Keratinocyte (primary cell): ENCODE results near the gene TMPRSS13. TPM values are rescaled to one million over a fixed set of nuclear protein-coding genes. Genes with fewer than 3 reads are reported as not detected.

Experiments
- DNase-seq: peaks from one replicate; pipeline ENCODE4 v3.0.0-alpha.2; 2011; ENCODE audit warnings: low read depth, missing footprints, low spot score
- FAIRE-seq: peaks from 2 replicates; lab custom pipeline; 2011; peaks lifted over from hg19 to GRCh38; lab: Jason Lieb, UNC
- H2AFZ ChIP-seq: 2 replicates; pipeline ENCODE4 v1.6.0; 2012; ENCODE audit warnings: low read length, control low read depth, inconsistent platforms; ENCODE audit not compliant: control insufficient read depth
- H3K27ac ChIP-seq: 2 replicates; pipeline ENCODE4 v1.5.1; 2011; ENCODE audit warnings: low read length; ENCODE audit not compliant: control insufficient read depth, insufficient read depth
- H3K27me3 ChIP-seq: 3 replicates; pipeline ENCODE4 v1.6.0; 2011; ENCODE audit warnings: low read length; ENCODE audit not compliant: control insufficient read depth, insufficient read depth; ENCODE audit errors: extremely low read depth
- H3K36me3 ChIP-seq, 2 experiments: 2 replicates in 1 of 2; 3 replicates in 1 of 2; pipeline ENCODE4 v1.5.1; 2011; ENCODE audit warnings: low read length in 2 of 2, mild to moderate bottlenecking in 1 of 2; ENCODE audit not compliant: control insufficient read depth in 2 of 2, insufficient read depth in 2 of 2; ENCODE audit errors: extremely low read depth in 1 of 2
- H3K4me1 ChIP-seq: 3 replicates; pipeline ENCODE4 v1.5.1; 2011; ENCODE audit warnings: low read length; ENCODE audit not compliant: control insufficient read depth, insufficient read depth; ENCODE audit errors: extremely low read depth
- H3K4me2 ChIP-seq: 3 replicates; pipeline ENCODE4 v1.6.0; 2011; ENCODE audit warnings: low read depth, low read length; ENCODE audit not compliant: control insufficient read depth, insufficient read depth; ENCODE audit errors: extremely low read depth
- H3K4me3 ChIP-seq, 3 experiments: fragments of 200-600 bp in 1 of 3; sonication (generic) in 1 of 3; 2 replicates in 2 of 3; 3 replicates in 1 of 3; pipeline ENCODE4 v1.5.1; 2011 to 2016; ENCODE audit warnings: low read length in 3 of 3, mild to moderate bottlenecking in 3 of 3, control low read depth in 2 of 3, inconsistent platforms in 1 of 3, low read depth in 1 of 3, mixed read lengths in 1 of 3, mixed run types in 1 of 3, moderate library complexity in 1 of 3; ENCODE audit not compliant: control insufficient read depth in 2 of 3, insufficient read depth in 2 of 3; ENCODE audit errors: extremely low read depth in 1 of 3
- H3K79me2 ChIP-seq: 2 replicates; pipeline ENCODE4 v1.6.0; 2012; ENCODE audit warnings: low read length; ENCODE audit not compliant: control insufficient read depth, insufficient read depth
- H3K9ac ChIP-seq: 3 replicates; pipeline ENCODE4 v1.6.0; 2011; ENCODE audit warnings: low read length; ENCODE audit not compliant: control insufficient read depth, insufficient read depth; ENCODE audit errors: extremely low read depth
- H3K9me1 ChIP-seq: 3 replicates; pipeline ENCODE4 v1.6.0; 2011; ENCODE audit warnings: low read length; ENCODE audit not compliant: control insufficient read depth, insufficient read depth; ENCODE audit errors: extremely low read depth
- H3K9me3 ChIP-seq: 2 replicates; pipeline ENCODE4 v1.5.1; 2012; ENCODE audit warnings: low read depth, low read length; ENCODE audit not compliant: control insufficient read depth
- H4K20me1 ChIP-seq: 3 replicates; pipeline ENCODE4 v1.6.0; 2011; ENCODE audit warnings: low read length; ENCODE audit not compliant: control insufficient read depth, insufficient read depth; ENCODE audit errors: extremely low read depth
- EZH2 ChIP-seq: IDR thresholded peaks from one replicate; pipeline ENCODE4 v1.6.1; 2012; ENCODE audit warnings: inconsistent platforms, mild to moderate bottlenecking, low read length, moderate library complexity
- dilution Hi-C: fragments of 300-500 bp; cut with MboI; formaldehyde crosslinking; loops from one replicate; pipeline ENCODE4 v1.7.0; 2020; ENCODE audit warnings: low sequenced_read_pairs; ENCODE audit not compliant: extremely low pct_ligation_motif_present
- polyA plus RNA-seq, 5 experiments: library from polyadenylated mRNA; depleted of rRNA in 3 of 5; stranded (reverse) in 3 of 5; stranded (forward) in 1 of 5; unstranded in 1 of 5; fragments of >200 nt; gene quantifications; 1 replicate in 1 of 5; 2 replicates in 3 of 5; 3 replicates in 1 of 5; pipeline versions ENCODE4 v1.2.1 to v1.2.3, GENCODE V29; 2011 to 2012; ENCODE audit warnings: missing spikeins in 2 of 5, low read depth in 1 of 5, low replicate concordance in 1 of 5
- TF ChIP-seq, protein P1 (sequence below), 3 experiments: IDR thresholded peaks in 1 of 3; conservative IDR thresholded peaks in 1 of 3; optimal IDR thresholded peaks in 1 of 3; 2 replicates in 2 of 3; 3 replicates in 1 of 3; pipeline versions ENCODE3 to v1.5.1; 2011; ENCODE audit warnings: low read length in 3 of 3, mild to moderate bottlenecking in 3 of 3, moderate library complexity in 2 of 3, control low read depth in 1 of 3, inconsistent platforms in 1 of 3; ENCODE audit not compliant: insufficient read depth in 2 of 3; ENCODE audit errors: extremely low read depth in 1 of 3

TMPRSS13 gene
- polyA plus RNA-seq, 1 donor (not counting 4 experiments of a cell fraction or from before 2014, with no cell fraction given): 1.8 TPM

DNA sequence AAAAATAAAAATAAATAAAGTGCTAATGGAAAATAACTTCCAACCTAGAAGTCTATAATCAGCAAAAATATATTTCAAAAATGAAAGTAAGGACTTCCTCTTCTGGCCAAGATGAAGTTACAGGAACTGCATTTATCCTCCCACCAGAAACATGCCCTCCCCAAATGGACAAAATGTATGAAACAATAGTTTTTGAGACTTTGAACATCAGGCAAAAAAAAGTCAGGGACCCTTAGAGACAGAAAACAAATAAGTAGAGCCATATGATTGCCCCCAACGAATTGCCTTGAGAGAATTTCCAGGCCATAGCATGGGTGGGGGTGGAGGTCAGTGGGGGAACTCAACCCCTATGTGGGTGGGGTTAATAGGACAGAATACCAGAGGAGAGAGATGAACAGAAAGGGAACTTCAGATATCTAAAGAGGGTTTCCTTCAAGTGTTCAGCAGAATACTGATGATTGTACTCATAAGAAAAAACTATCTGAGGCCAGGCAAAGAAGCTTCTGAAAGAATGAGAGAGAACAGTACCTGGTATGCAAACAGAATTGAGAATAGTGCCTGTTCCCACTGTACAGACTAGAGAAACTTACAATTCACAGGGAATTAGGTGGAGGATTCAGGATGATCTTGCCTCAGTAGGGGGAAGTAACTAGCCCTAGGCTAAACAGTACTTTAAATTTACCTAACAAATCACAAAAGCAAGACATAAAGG is 30.4 kb upstream of the TMPRSS13 start:
- no peaks in the 10 kb centered on the region for H3K4me1 ChIP-seq
- no peaks in the 10 kb centered on the region for H3K36me3 ChIP-seq
- H3K9ac ChIP-seq: no peak overlapping the region
- H3K4me2 ChIP-seq: no peak overlapping the region
- H3K27me3 ChIP-seq: no peaks in the 10 kb centered on the region
- no peak overlapping the region for H2AFZ ChIP-seq
- no peaks in the 10 kb centered on the region for H3K9me3 ChIP-seq
- H3K79me2 ChIP-seq: no peaks in the 10 kb centered on the region
- TF ChIP-seq, protein P1, sequence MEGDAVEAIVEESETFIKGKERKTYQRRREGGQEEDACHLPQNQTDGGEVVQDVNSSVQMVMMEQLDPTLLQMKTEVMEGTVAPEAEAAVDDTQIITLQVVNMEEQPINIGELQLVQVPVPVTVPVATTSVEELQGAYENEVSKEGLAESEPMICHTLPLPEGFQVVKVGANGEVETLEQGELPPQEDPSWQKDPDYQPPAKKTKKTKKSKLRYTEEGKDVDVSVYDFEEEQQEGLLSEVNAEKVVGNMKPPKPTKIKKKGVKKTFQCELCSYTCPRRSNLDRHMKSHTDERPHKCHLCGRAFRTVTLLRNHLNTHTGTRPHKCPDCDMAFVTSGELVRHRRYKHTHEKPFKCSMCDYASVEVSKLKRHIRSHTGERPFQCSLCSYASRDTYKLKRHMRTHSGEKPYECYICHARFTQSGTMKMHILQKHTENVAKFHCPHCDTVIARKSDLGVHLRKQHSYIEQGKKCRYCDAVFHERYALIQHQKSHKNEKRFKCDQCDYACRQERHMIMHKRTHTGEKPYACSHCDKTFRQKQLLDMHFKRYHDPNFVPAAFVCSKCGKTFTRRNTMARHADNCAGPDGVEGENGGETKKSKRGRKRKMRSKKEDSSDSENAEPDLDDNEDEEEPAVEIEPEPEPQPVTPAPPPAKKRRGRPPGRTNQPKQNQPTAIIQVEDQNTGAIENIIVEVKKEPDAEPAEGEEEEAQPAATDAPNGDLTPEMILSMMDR (optimal IDR thresholded peaks at IDR 0.05 in 1 of 3, IDR thresholded peaks at IDR 0.05 in 1 of 3, conservative IDR thresholded peaks at IDR 0.05 in 1 of 3; ENCODE audit: extremely low read depth in 1 of 3, insufficient read depth in 2 of 3, low read length in 3 of 3): no peak
- TF ChIP-seq EZH2: no peak
- FAIRE-seq: no peak
- dilution Hi-C loops: no loop called here
- no peak for DNase-seq
- no peaks in the 10 kb centered on the region for H4K20me1 ChIP-seq
- no peaks in the 10 kb centered on the region for H3K9me1 ChIP-seq
- no peak overlapping the region for H3K4me3 ChIP-seq
- no peak overlapping the region for H3K27ac ChIP-seq

DNA sequence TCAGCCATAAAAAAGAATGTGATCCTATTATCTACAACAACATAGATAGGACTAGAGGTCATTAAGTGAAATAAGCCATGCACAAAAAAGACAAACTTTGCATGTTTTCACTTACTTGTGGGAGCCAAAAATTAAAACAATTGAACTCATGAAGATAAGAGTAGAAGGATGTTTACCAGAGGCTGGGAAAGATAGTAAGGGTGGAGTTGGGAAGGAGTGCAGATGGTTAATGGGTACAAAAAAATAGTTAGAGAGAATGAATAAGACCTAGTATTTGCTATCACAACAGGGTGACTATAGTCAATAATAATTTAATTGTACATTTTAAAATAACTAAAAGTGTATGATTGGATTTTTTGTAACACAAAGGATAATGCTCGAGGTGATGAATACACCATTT is 29.7 kb upstream of the TMPRSS13 start:
- no peak for FAIRE-seq
- H3K27me3 ChIP-seq: no peaks in the 10 kb centered on the region

More for the DNA sequence above, 29.7 kb upstream of the TMPRSS13 start:
- Histone ChIP-seq H3K9me1 (no peaks in the 10 kb centered on the region), H3K4me2 (no peak overlapping the region), H3K4me3 (no peak overlapping the region), H3K36me3 (no peaks in the 10 kb centered on the region), H2AFZ (no peak overlapping the region), H3K9me3 (no peaks in the 10 kb centered on the region), H4K20me1 (no peaks in the 10 kb centered on the region), H3K9ac (no peak overlapping the region), H3K4me1 (no peaks in the 10 kb centered on the region), H3K27ac (no peak overlapping the region), H3K79me2 (no peaks in the 10 kb centered on the region)
- dilution Hi-C loops: no loop called here
- DNase-seq: no peak
- TF ChIP-seq, protein P1 (optimal IDR thresholded peaks at IDR 0.05 in 1 of 3, IDR thresholded peaks at IDR 0.05 in 1 of 3, conservative IDR thresholded peaks at IDR 0.05 in 1 of 3; ENCODE audit: extremely low read depth in 1 of 3, insufficient read depth in 2 of 3, low read length in 3 of 3): no peak
- TF ChIP-seq EZH2: no peak
